Measurements from ENCODE around the gene PRG2.
"Not testable (repeated sequence)": the region's sequence is repeated elsewhere in the genome, so short reads cannot be mapped to it uniquely, and the experiment has no call there.

The PRG2 gene

DNA sequence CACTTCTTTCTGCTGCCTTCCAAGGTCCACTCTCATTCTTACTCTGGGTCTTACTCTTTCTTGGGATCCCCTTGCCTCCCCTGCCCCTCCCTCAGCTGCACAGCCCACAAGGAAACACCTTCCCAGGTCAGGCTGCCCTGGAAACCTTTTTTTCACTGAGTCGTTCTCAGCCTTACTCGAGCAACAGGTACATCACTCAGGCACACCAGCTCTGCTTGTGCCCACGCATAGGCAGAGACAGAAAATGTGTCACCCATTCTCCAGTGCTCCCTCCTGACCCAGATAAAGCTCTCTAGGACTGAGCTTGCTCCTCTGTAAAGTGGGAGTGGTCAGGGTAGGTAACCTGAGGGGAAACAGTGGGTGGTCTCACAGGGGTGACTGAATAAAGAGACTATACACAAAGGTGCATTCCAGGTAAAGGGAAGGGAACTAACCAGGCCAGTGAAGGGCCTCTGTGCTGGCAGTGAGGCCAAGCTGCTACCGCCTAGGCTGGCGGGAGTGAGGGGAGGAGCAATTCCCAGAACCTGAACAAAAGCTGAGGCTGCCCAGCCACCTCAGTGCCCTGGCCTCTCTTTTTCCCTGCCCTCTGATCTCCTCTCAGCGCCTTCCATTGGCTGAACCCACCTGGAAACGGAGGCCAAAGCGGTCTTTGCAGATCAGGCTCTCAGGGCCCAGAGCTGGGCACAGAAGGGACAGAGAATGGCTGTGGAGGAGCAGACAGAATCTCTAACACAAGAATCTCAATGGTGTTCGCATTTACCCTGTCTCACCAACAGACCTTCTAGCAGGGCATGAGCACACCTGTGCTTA lies 25.4 kb downstream of the PRG2 start:
- no peak for ATAC-seq

DNA sequence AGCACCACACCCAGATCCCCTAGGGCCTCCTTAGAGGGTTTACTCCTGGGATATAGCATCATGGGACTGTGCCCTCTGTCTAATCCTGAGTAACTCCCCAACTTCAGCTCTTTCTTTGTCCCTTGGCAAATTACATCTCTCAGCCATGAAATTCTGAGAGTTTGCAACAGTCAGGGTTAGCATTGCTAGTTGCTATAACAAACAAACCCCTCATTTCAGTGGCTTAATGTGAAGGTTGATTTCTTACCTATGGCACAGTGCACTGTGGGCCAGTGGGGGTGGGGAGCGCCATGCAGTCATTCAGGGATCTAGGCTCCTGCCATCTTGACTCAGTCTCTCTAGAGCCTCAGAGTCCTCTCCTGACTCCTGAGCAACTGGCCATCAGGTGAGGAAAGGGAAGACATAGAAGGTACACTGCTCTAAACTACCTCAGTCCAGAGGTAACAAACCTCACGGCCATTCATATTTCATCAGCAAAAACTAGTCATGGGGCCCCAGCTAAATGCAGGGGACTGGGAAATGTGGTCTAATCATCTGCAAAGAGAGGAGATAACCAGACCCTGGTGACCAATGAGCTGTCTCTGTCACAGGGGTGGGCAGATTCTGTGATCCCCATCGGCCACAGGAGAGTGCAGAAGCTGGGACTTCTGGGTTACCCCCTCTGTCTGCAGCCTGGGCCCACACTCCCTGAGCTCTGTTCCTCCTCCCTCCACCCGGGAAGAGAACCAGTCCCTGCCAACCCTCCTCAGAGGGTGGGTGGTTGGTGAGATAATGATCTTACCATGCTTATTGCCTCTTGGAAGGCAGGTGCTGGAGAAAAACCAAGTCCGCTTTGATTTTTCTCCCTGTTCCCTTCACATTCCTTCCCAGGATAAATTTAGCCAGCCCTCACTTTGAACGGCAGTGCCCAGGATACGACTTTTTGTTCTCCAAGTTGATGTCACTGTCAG lies 27.0 kb downstream of the PRG2 start:
- no peak for ATAC-seq

- no peak for ATAC-seq
Measured at GRCh38 chr11:57361926-57362325, 28.5 kb downstream of the PRG2 start.

DNA sequence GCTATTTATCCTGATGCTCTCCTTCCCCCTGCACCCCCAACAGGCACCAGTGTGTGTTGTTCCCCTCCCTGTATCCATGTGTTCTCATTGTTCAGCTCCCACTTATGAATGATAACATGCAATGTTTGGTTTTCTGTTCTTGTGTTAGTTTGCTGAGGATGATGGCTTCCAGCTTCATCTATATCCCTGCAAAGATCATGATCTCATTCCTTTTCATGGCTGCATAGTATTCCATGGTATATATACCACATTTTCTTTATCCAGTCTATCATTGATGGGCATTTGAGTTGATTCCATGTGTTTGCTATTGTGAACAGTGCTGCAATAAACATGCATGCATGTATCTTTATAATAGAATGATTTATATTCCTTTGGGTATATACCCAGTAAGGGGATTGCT lies 29.0 kb downstream of the PRG2 start:
- not testable (repeated sequence) for ATAC-seq

- no peak for ATAC-seq
Measured at GRCh38 chr11:57360991-57361390, 29.5 kb downstream of the PRG2 start.

GRCh38 chr11:57359896-57360690 lies 30.4 kb downstream of the PRG2 start:
- no peak for ATAC-seq

- no peak for ATAC-seq
Measured at GRCh38 chr11:57359396-57359795, 31.1 kb downstream of the PRG2 start.

GRCh38 chr11:57358991-57359390 lies 31.5 kb downstream of the PRG2 start:
- ATAC-seq = no peak

GRCh38 chr11:57358543-57358961 lies 31.9 kb downstream of the PRG2 start:
- ATAC-seq = no peak

- no peak for ATAC-seq
Measured at GRCh38 chr11:57357856-57358255, 32.6 kb downstream of the PRG2 start.

GRCh38 chr11:57357310-57357709 lies 33.1 kb downstream of the PRG2 start:
- no peak for ATAC-seq

DNA sequence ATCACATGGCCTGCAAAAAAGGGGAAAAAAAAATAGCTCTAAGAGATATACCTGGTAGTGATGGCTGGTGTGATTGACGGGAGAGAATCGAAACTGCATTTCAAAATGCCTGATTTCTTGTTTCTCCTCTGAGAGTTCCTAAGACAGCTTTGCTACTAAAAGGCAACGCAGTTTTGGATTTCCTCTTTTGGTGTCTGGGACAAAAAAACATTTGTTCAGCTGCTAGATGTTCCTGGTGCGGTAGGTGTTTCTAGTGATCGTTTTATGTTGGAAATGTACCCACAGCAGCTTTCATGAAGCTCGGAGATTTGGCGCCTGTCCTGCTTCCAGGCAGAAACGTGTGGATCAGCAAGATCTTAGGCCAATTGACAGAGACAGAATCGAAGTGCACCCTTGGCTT lies 34.2 kb downstream of the PRG2 start:
- ATAC-seq = no peak

DNA sequence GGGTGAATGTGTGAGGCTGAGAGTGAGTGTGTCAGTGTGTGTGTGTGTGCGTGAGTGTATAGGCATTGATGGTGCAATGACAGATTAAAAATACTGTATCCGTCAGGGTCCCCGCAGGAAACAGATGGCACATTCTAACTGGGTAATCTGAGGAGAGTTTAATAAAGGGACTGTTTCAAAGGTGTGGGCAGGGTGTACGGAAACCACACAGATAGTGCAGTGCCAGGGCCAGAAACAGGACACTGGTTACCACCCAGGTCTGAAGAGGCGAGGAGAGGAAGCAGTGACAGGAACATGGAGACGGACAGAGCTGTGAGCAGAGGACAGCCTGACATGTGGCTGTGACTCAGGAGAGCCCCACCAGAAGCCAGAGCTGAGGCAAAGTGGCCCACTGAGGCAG lies 35.8 kb downstream of the PRG2 start:
- no peak for ATAC-seq

GRCh38 chr11:57353852-57354251 lies 36.6 kb downstream of the PRG2 start:
- ATAC-seq = no peak

GRCh38 chr11:57353446-57353845 lies 37.0 kb downstream of the PRG2 start:
- no peak for ATAC-seq

DNA sequence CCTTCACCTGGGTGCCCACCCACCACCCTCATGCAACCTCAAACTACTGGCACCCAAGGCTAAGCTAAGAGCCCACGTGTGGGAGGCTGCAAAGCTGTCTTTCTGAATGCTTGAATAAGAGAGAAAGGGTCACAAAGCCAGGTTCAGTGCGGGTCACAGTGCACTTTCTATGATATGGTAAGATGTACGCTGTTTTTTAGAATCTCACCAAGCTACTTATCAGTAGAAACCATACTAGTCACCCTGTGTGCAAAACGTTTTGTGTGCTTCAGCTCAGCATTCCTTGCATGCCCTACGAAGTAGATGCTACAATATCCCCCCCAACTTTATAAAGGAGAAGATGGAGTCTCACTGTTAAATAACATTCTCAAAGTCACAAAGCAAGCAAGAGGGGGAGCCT lies 37.4 kb downstream of the PRG2 start:
- no peak for ATAC-seq

DNA sequence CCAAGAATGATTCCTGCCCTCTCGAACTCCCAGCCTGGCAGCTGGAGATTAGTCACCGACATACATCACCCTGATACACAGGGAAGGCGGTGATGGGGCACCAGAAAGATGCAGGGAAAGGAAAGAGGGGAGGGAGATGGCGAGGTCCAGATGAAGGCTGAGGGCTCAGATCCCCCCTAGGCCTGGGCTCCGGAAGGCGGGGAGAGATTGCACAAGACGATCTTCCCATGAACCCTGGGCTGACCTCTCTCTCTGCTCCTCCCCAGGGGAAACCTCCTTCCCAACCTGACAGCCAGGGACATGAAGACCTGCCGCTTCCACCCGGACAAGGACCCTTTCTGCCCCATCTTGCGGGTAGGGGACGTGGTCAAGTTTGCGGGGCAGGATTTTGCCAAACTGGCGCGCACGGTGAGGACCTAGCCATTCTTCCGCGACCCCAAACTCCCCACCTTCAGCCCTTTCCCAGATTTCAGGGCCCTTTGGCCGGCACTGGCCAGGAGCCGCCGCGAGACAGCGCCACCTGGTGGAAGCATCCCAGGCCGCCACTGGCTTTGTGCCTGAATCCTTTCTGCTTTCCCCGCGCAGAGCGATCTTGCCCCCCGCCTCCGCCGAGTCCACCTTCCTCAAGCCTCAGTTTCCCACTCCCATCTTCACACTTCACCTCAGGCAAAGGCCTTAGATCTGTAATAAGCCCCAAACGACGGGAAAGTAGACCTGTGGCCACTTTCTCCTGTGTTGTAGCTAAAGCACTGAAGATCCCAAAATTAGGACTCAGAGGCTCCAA lies 40.8 kb downstream of the PRG2 start:
- ATAC-seq = peak in 1 of 2 donors; percentile 52

DNA sequence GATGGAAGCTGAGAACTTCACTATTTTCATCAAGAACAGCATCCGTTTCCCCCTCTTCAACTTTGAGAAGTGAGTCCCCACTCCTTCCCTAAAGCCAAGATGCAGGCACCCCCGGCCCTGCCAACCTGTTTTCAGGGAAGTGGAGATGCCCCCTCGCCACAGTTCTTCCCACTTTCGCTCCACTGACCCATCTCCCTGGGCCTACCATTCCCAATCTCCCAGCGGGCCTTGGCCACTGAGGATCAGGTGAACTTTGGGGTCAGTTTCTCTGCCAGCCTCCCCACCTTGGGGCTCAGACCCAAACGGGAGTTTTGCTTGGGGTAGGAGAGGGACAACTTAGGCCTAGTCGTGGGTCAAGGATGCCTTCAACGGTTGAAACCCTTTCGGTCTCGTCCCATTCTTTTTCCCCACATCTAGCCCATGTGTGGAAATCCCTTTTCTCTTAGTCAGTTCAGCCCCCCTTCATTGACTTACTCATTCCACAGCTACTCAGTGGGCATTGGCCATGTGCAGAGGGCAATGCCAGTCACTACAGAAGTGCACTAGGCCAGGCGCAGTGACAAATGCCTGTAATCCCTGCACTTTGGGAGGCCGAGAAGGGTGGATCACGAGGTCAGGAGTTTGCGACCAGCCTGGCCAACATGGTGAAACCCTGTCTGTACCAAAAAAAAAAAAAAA lies 41.7 kb downstream of the PRG2 start:
- no peak for ATAC-seq

- no peak for ATAC-seq
Measured at GRCh38 chr11:57348052-57348451, 42.4 kb downstream of the PRG2 start.

DNA sequence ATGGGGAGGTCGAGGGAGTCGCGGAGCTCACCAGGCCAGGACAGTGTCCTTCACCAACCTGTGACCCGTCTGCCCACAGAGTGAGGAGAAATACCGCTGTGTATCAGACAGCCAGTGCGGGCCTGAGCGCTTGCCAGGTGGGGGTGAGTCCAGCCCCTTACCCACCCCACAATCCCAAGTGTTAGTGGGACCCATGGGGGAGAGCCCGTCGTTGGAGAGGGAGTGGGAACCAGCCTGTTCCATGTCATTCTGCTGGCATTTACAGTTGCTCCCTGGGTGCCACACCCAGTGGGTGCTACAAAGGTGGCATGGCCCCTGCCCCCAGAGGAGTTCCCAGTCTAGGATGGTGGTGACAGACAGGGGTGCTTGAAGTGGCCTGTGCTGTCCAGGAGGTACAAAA lies 43.1 kb downstream of the PRG2 start:
- no peak for ATAC-seq

- ATAC-seq = peak; percentile 70 to 79
Measured at GRCh38 chr11:57345555-57346211, 44.8 kb downstream of the PRG2 start.

Measured in activated CD4-positive, CD25-positive, alpha-beta regulatory T cell treated with anti-CD3 and anti-CD28 coated beads, Interleukin-2, amount 50 U/mL, for 24 hours (primary cell).